HG02981 (cell line): ENCODE data around the gene FMO4.
"Not testable (repeated sequence)": the region's sequence is repeated elsewhere in the genome, so short reads cannot be mapped to it uniquely, and the experiment has no call there.

ENCODE experiments used
- ATAC-seq: cut with Tn5 transposase; IDR thresholded peaks from one replicate; pipeline ENCODE4 v1.9.1; 2021; ENCODE audit warnings: mild to moderate bottlenecking, moderate library complexity; ENCODE audit not compliant: unreplicated experiment

Gene FMO4, protein sequence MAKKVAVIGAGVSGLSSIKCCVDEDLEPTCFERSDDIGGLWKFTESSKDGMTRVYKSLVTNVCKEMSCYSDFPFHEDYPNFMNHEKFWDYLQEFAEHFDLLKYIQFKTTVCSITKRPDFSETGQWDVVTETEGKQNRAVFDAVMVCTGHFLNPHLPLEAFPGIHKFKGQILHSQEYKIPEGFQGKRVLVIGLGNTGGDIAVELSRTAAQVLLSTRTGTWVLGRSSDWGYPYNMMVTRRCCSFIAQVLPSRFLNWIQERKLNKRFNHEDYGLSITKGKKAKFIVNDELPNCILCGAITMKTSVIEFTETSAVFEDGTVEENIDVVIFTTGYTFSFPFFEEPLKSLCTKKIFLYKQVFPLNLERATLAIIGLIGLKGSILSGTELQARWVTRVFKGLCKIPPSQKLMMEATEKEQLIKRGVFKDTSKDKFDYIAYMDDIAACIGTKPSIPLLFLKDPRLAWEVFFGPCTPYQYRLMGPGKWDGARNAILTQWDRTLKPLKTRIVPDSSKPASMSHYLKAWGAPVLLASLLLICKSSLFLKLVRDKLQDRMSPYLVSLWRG

DNA sequence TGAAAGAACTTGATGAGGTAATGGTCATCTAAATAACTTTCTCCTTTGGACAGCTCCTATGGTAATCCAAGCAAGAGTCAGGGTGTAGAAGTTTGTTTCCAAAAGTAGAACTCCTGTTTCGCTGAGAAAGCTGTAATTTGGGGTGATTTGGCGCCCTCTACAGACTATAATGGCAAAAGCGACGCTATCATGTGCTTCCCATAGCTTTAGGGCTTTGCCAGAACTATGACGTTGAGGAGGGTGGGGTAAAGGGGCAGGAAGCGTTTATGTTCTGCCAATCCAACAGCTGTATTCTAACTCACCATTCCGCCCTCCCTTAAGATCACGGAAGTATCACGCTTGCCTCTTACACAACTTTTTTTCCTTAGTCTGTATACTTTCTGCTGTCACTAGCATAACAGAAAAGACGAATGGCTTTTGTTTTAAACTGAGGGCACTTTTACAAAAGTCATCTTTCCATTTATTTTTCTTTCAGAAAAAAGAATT lies at the start of gene FMO4:
Gene FMO4, plus strand, starts transcription at position 349 of the 486 bp plus-strand sequence. CDS start 5,643 bp downstream, outside the sequence.
- ATAC-seq, result peak; percentile 100

DNA sequence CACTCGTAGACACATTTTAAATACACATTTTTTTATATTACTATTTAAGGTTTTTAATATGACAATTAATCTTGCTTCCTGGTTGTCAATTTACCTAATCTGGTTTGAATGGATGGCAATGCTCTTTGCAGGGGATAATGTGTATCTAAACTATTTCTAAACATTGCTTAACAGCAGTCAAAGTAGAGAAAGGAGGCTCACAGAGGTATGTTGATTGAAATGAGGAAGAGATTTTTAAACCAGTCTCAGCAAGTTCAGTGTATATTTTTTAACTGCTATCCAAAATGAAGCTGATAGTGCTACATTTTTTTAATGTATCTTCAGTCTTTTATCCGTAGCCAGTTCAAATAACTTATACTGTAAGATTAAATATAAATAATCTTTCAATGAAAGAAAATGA lies 48.3 kb upstream of the FMO4 start:
- no peak for ATAC-seq

DNA sequence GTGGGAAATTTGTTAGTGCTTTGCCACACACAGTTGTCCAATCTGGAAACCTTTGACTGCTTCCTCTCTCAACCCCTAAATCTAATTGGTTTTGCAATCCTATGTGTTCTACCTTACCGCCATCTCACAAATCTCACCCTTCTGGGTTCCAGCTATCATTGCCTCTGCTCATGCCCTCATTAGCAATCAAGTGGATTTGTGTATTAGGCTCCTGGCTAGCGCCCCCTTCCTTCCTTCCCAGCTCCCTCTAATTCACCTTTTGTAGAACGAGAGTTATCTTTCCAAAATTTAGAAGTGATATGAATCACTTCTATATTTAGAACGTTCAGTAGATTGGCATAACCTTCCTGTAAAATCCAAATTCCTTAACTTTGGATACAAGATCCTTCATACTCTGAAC lies 47.1 kb upstream of the FMO4 start:
- ATAC-seq, result no peak

DNA sequence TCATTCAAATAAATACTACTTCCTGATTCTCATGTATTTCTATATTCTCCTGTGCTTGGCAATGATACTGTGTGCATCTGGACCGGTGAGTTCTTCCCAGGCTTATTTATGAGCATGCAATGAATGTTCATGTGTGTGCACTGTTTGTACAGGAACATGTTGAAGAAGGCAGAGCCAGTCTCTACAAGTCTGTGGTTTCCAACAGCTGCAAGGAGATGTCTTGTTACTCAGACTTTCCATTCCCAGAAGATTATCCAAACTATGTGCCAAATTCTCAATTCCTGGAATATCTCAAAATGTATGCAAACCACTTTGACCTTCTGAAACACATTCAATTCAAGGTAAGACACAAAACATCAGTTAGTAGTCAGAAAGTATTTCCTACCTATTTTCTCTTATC lies 46.6 kb upstream of the FMO4 start:
- ATAC-seq, result no peak

DNA sequence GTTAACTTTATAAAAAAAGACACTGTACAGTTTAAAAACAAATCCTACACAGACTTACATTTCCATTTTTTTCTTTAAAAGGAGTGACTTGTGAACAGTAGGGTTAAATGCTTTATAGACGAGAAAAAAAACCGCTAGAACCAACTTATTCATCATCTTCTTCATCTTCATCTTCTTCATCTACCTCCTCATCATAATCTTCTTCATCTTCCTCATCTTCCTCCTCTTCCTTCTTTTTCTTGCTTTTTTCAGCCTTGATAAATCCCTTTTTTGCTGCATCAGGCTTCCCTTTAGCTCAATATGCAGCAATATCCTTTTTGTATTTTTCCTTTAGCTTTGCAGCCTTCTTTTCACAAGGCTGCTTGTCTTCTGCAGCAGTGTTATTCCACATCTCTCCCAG lies 43.2 kb upstream of the FMO4 start:
- no peak for ATAC-seq

DNA sequence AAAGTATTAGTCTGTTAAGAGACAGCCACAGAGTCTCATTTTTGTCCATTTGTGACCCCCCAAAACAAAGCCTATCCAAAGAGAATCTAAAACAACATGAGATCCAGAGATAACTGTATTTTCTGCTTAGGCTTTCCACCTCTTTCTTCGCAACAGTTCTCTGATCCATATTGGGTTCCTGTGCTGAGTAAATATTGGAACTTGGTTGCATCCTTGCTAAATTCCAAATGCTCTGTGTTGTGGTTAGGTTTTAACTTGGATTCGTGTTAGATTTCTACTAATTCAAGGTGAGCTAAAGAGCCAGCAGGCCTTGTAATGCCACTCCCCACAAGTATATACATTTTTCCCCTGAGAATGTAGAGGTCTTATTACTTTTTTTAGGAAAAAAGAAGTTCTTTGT lies 36.4 kb upstream of the FMO4 start:
- no peak for ATAC-seq

DNA sequence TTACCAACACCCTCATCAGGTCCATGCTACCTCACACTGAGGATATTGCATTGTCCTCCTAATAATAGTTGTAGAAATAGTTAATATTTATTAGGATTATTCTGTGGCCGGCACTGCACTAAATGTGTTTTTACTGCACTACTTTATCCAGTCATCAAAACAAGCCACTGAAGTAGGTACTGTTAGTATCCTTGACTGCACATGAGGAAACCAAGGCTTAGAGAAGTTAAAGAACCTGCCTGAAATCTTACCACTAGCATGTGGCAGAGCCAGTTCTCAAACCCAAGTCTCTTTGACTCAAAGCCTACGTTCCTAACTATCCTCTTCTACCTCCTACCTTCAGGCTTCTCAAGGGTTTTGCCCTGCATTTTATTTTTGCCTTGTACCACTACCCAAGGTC lies 34.7 kb upstream of the FMO4 start:
- ATAC-seq, result no peak

DNA sequence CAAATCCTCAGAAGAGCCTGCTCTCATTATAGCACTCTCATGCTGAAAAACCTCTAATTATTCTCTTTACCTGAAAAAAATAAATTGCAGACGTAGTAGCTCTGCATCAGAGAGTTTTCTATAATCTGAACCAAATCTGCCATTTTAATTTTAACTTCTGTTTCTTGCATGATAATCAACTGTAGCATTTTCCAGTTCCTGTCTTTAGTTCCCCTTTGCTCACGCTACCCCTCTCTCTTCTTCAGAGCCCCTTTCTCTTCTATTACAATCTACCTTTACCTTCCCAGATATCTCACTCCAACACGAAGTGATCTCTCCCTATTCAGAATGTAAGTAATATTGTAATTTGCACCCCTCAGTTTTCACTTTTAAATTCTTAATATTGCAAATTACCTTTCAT lies 34.3 kb upstream of the FMO4 start:
- ATAC-seq, result no peak

DNA sequence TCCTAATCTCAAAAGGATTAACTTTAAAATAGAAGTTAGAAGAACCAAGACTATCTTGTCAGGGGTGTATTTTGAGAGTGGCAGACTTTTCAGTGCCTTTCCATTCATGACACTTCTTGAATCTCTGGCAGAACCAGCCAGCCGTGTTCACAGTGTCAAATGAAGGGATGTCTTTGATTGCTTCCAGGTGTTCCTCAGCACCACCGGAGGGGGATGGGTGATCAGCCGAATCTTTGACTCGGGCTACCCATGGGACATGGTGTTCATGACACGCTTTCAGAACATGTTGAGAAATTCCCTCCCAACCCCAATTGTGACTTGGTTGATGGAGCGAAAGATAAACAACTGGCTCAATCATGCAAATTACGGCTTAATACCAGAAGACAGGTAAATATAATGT lies 33.4 kb upstream of the FMO4 start:
- no peak for ATAC-seq

DNA sequence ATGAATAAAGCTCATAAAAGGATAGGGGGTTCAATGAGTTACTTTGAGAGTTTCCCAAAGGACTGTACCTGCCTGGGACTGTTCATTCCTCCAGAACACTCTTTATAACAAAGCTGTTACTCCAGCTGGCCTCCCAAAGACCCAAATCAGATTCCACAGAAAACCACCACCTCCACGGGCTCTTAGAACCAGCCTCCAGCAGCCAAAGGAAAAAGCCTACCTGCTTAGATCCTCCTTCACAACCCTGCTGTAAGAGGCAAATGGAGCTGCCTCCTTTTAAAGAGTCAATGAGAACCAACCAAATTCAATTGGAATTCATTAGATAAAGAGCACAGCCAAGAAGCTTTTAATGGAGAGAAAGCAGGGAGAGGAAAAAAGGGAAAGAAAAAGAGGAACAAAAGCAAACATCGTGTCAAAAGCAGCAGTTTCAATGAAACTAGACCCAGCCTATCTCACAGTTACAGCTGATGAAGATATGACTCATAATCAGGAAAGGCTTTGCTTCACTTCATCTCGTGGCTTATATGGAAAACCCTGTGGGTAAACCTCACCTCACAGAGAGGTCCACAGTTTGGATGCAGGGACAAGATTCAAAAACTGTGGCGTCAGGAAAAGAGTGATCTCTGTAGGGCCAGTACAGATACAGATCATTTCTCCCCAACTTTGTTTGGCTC lies 27.8 kb upstream of the FMO4 start:
- ATAC-seq, result no peak

DNA sequence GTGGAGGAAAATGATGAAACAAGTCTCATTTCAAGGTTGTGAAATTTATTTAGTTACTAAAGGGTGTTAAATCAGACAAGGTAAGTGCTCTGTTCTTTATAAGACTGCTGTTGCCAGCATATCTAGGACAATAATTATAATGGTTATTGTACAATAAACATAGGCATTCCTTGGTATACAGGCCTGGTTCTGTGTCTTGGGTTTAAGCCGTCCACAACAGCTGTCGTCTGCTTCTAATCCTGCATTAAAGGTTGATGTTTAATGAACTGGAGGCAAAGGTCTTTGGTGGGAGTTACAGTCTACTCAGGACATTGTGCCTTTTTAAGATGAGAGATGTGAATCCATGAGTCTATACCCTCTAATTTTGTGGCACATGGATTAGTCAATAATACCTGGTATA lies 23.4 kb upstream of the FMO4 start:
- ATAC-seq, result no peak

DNA sequence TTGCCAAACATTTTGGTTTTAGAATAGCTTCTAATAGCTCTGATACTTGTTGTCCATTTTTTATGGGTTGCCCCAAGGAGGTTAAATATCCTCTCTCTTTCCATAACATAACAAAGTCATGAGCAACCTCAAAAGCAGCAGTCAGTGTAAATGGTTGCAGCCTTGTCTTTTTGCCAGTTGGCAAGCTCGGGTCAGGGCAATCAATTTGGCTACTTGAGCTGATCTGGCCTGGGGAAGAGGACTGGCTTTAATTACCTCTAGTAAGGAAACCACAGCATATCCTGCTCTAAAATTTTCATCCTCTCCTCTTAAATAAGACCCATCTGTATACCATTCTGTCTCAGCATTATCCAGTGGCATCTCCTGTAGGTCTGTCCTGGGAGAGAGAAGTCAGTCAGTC lies 21.2 kb upstream of the FMO4 start:
- no peak for ATAC-seq

DNA sequence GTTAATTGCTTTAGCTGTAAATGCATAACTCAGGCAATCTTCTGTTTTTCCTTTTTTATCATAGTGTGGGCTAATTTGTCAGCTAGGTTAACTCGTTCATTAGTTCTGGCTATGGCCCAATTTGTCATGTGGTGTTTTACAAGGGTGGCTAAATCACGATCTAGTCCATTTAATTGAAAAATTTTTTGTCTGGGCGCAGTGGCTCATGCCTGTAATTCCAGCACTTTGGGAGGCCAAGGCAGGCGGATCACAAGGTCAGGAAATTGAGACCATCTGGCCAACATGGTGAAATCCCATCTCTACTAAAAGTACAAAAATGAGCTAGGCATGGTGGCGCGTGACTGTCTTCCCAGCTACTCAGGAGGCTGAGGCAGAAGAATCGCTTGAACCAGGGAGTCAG lies 18.6 kb upstream of the FMO4 start:
- not testable (repeated sequence) for ATAC-seq

DNA sequence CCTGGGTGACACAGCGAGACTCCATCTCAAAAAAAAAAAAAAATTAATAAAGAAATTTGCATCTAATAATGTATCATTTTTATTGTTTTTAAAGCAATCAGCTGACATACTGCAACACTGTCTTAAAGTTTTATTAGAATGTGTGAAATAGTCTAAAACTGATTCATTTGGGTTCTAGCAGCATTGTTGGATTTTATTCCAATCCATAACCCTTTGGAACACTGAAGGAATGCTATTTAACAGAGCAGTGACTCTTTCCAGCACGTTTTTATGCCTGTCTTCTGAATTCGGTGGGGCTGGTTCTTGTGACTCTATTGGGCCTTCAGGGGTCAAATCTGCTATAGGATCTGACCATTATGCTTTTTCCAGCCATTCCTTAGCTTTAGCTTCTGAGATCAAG lies 18.2 kb upstream of the FMO4 start:
- ATAC-seq, result no peak

DNA sequence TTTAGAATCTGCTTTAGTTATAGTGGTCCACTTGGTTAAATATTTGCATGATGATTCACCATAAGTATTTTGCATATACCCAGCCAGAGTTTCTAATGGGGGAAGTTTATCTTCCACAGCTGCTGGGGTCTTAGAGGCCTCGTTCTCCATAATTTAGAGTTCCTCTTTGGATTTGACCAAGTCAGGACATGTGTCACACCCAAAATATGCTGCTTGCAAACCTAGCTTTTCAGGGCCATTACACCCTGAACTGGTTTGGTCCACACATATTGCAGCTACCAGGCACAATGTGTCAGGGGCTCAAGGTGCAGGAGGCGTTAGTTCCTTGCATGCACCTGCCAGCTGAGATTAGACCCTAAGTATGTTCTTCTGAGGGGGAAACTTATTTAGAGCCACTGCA lies 17.1 kb upstream of the FMO4 start:
- ATAC-seq, result no peak

DNA sequence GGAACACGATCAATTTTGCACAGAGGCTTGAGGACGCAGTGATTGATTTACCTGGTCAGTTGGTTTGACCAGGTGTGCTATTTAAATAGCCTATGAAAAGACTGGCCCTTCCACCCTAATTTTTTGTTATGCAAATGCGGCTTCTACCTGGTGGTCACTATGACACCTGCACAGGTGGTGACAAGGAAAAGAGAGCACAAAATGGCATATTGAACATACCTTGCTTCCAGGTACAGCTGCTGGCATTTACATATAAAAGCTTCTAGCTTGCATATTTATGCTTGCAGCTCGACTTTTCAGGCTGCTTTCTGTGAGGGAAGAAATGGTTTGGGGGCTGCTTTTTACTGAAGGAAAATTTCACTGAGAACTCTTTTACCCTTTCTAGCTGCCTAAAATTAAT lies 15.3 kb upstream of the FMO4 start:
- ATAC-seq, result no peak

DNA sequence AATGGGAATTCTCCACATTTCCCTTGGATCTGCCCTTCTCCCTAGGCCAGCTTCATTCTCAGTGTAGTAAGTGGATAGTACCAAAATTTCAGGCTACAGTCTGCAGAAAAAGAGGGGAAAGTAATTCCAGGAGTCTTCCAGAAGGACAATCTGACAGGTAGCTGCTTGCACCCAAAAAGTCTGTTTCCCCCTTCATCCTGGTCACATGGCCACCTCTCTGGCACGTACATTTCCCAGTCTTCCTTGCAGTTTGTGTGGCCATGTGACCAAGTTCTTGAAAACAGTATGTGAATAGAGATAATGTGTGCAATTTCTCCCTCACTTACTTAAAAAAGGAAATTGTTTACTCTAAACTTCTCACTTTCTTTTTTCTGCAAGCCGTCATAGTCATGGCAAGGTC lies 14.6 kb upstream of the FMO4 start:
- ATAC-seq, result no peak

DNA sequence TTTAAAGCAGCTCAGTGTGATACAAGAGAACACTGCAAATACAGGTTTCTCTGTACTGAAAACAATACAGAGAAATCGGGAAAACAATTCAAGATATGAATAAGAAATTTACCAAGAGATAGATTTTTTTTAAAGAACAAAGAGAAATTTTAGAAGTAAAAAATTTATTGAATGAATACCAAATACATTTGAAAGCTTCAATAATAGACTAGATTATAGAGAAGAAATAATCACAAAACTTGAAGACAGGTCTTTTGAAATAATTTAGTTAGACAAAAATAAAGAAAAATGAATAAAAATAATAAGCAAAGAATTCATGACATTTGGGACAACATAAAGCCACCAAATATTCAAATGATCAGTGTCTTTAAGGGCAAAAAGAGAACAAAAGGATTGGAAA lies 13.6 kb upstream of the FMO4 start:
- ATAC-seq, result no peak

DNA sequence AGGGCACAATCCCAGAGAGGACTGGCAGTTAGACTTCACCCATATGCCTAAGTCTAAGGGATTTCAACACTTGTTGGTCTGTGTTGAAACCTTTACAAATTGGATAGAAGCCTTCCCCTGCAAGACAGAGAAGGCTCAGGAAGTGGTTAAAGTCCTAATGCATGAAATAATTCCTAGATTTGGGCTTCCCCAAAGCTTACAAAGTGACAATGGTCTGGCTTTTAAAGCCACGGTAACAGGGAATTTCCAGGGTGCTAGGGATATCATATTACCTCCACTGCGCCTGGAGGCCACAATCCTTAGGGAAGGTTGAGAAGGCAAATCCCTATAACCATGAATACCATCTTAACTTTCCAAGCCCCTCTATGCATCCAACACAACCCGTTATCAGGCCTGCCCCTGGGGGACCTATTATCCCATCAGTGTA lies 3.3 kb upstream of the FMO4 start:
- ATAC-seq, result no peak

DNA sequence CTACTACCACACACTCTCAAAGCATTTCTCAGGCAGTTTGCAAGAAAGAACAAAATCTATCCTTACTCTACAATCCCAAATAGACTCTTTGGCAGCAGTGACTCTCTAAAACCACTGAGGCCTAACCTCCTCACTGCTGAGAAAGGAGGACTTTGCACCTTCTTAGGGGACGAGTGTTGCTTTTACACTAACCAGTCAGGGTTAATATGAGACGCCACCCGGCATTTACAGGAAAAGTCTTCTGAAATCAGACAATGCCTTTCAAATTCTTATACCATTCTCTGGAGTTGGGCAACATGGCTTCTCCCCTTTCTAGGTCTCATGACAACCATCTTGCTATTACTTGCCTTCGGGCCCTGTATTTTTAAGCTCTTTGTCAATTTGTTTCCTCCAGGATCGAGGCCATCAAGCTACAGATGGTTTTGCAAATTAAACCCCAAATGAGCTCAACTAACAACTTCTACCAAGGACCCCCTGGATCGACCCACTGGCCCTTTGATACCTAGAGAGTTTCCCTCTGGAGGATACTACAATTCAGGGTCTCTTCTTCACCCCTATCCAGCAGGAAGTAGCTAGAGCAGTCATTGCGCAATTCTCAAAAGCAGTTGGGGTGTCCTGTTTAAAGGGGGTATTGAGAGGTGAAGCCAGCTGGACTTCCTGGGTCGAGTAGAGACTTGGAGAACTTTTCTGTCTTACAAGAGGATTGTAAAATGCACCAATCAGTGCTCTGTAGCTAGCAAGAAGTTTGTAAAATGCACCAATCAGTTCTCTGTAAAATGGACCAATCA lies 2.0 kb upstream of the FMO4 start:
- ATAC-seq, result no peak

DNA sequence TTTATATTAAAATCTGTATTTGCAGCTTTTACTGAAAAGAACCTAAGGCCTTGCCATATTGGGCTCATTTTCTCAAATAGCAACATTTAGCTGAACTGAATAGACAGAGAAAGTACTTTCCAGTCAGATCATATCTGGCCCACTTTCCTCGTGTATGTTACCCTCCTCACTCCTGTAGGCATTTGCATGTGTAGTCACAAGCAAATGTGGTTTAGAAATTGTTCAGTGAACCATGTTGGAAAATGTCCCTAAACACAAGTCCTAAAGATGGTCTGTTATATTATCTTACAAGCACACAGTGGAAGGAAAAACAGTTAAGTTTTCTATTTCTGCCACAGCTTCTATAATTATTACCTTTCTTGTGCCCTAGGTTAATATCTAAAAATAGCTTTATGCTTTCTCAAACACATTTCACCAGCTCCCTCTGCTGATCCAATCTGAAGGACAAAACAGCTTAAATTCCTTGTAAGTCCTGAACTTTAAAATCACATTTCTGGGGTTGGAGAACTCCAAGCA lies 606 bp upstream of the FMO4 start:
- peak; percentile 54 for ATAC-seq
